WERI-Rb-1 (cell line): ENCODE measurements around the gene ANO10.

Experiments
- DNase-seq: peaks from one replicate; pipeline ENCODE4 v3.0.0-alpha.2; 2020
- H3K27ac ChIP-seq: fragments of 250-450 bp; sonication (Bioruptor Pico); 2 replicates; pipeline ENCODE4 v1.5.1; 2020; ENCODE audit warnings: mild to moderate bottlenecking, moderate library complexity
- H3K27me3 ChIP-seq: fragments of 250-450 bp; sonication (Bioruptor Pico); 2 replicates; pipeline ENCODE4 v1.5.1; 2021; ENCODE audit warnings: mild to moderate bottlenecking, low read depth, moderate library complexity; ENCODE audit not compliant: insufficient read depth, severe bottlenecking
- H3K36me3 ChIP-seq: fragments of 250-450 bp; sonication (Bioruptor Pico); 2 replicates; pipeline ENCODE4 v1.5.1; 2020; ENCODE audit warnings: mild to moderate bottlenecking, moderate library complexity
- H3K4me3 ChIP-seq: 2 replicates; pipeline ENCODE4 v1.5.1; 2011; ENCODE audit warnings: low read depth, mild to moderate bottlenecking, control low read depth, low read length
- H3K9me3 ChIP-seq: fragments of 250-450 bp; sonication (Bioruptor Pico); 2 replicates; pipeline ENCODE4 v1.5.1; 2021; ENCODE audit warnings: mild to moderate bottlenecking, moderate library complexity; ENCODE audit not compliant: severe bottlenecking
- CTCF ChIP-seq: IDR thresholded peaks from 2 replicates; pipeline ENCODE4 v1.5.1; 2011; ENCODE audit warnings: low read depth, mild to moderate bottlenecking, control low read depth, inconsistent platforms, low read length

The ANO10 gene

GRCh38 chr3:43629741-43630140 is 7.9 kb upstream of the ANO10 start:
- TF ChIP-seq CTCF: no peak
- DNase-seq: no peak
- peaks cover 4% of the 10 kb centered on the region for H3K9me3 ChIP-seq
- no peaks in the 10 kb centered on the region for H3K27me3 ChIP-seq
- H3K27ac ChIP-seq: no peak overlapping the region
- no peaks in the 10 kb centered on the region for H3K36me3 ChIP-seq
- H3K4me3 ChIP-seq: no peak overlapping the region

GRCh38 chr3:43629257-43629656 is 7.4 kb upstream of the ANO10 start:
- no peak for DNase-seq
- Histone ChIP-seq H3K27ac (no peak overlapping the region), H3K9me3 (peaks cover 4% of the 10 kb centered on the region), H3K36me3 (no peaks in the 10 kb centered on the region), H3K27me3 (no peaks in the 10 kb centered on the region), H3K4me3 (no peak overlapping the region)
- TF ChIP-seq CTCF: no peak

GRCh38 chr3:43627360-43627759 is 5.5 kb upstream of the ANO10 start:
- no peak for DNase-seq
- H3K27ac ChIP-seq: no peak overlapping the region
- H3K36me3 ChIP-seq: no peaks in the 10 kb centered on the region
- no peak for TF ChIP-seq CTCF
- no peak overlapping the region for H3K4me3 ChIP-seq
- no peaks in the 10 kb centered on the region for H3K27me3 ChIP-seq
- no peaks in the 10 kb centered on the region for H3K9me3 ChIP-seq

- no peak for DNase-seq
- TF ChIP-seq CTCF: no peak
These were observed 3.0 kb upstream of the ANO10 start for GRCh38 chr3:43624619-43625305.

GRCh38 chr3:43620831-43621655 is 768 bp downstream of the ANO10 start:
- no peaks in the 10 kb centered on the region for H3K36me3 ChIP-seq
- no peaks in the 10 kb centered on the region for H3K27me3 ChIP-seq
- H3K9me3 ChIP-seq: no peaks in the 10 kb centered on the region
- peak overlapping the region; percentile 61 for H3K4me3 ChIP-seq
- H3K27ac ChIP-seq: peak overlapping the region; percentile 55
- peak; percentile 42 for DNase-seq
- TF ChIP-seq CTCF: no peak

More at GRCh38 chr3:43624619-43625305, 3.0 kb upstream of the ANO10 start:
- H3K27ac ChIP-seq: no peak overlapping the region
- H3K9me3 ChIP-seq: no peaks in the 10 kb centered on the region
- no peaks in the 10 kb centered on the region for H3K27me3 ChIP-seq
- no peaks in the 10 kb centered on the region for H3K36me3 ChIP-seq
- H3K4me3 ChIP-seq: no peak overlapping the region
